Body of pancreas (tissue), 4 donors: ENCODE measurements around the gene BTBD18. TPM values are rescaled to one million over a fixed set of nuclear protein-coding genes. Genes with fewer than 3 reads are reported as not detected.
"Not testable (repeated sequence)": the region's sequence is repeated elsewhere in the genome, so short reads cannot be mapped to it uniquely, and the experiment has no call there.

Experiments
- ATAC-seq: fragments of 150-250 bp; one replicate; pipeline ENCODE4 v1.9.1; 2016
- DNase-seq, 4 donors: peaks; one replicate each; pipeline ENCODE4 v3.0.0-alpha.2; 2019
- H3K27ac ChIP-seq, 4 donors: fragments of 200-600 bp; sonication (generic); 1 replicate in 3 of 4; 2 replicates in 1 of 4; pipeline versions ENCODE4 v1.5.1 to v1.6.1; 2016 to 2019; ENCODE audit warnings: mild to moderate bottlenecking in 1 of 4, mixed read lengths in 1 of 4, moderate library complexity in 1 of 4
- H3K27me3 ChIP-seq, 2 donors: fragments of 200-600 bp; sonication (generic); one replicate each; pipeline ENCODE4 v1.6.0; 2016; ENCODE audit warnings: mild to moderate bottlenecking in 1 of 2
- H3K36me3 ChIP-seq, 2 donors: fragments of 200-600 bp; sonication (generic); replicated peaks in 1 of 2; 2 replicates each; pipeline ENCODE4 v1.5.1; 2016; ENCODE audit warnings: low read depth in 2 of 2; ENCODE audit not compliant: insufficient read depth in 1 of 2
- H3K4me1 ChIP-seq: fragments of 200-600 bp; sonication (generic); one replicate; pipeline ENCODE4 v1.6.0; 2016
- H3K4me3 ChIP-seq, 2 donors: fragments of 200-600 bp; sonication (generic); 1 replicate in 1 of 2; 2 replicates in 1 of 2; pipeline ENCODE4 v1.5.1; 2016 to 2019
- H3K9me3 ChIP-seq, 3 donors: fragments of 200-600 bp; sonication (generic); 1 replicate in 2 of 3; 2 replicates in 1 of 3; pipeline ENCODE4 v1.5.1; 2016
- POLR2A ChIP-seq, 3 donors: fragments of 450-650 bp; IDR thresholded peaks; one replicate each; pipeline ENCODE4 v1.6.1; 2016; ENCODE audit warnings: antibody characterized with exemption in 3 of 3, mild to moderate bottlenecking in 2 of 3
- WGBS, 2 donors: methylation state at CpG; one replicate each; pipeline ENCODE4 v1.1.5; 2017; 5-methylcytosine and 5-hydroxymethylcytosine counted together
- intact Hi-C: fragments of 100-400 bp; cut with DNase I; formaldehyde crosslinking; loops from one replicate; pipeline ENCODE4 v1.15.1; 2023
- total RNA-seq, 2 donors: library from RNA; depleted of rRNA; stranded (reverse); fragments of >200 nt; gene quantifications; one replicate each; pipeline ENCODE4 v1.1.0, GENCODE V29; 2016
- TF ChIP-seq, protein P1 (sequence below), 7 experiments: fragments of 450-650 bp in 4 of 7; fragments of 200-600 bp in 3 of 7; sonication (generic) in 3 of 7; IDR thresholded peaks; one replicate each; pipeline ENCODE4 v1.5.1; 2016 to 2019; ENCODE audit warnings: antibody characterized with exemption in 7 of 7

The BTBD18 gene
- total RNA-seq, 2 donors from 2014 or later = not detected

GRCh38 chr11:57729479-57729878 lies 22.1 kb downstream of the BTBD18 start:
- WGBS, 2 donors = 92 to 96% methylated on average over 7 of the region's 7 CpGs
- Histone ChIP-seq H3K27ac (no peak overlapping the region), H3K9me3 (no peaks in the 10 kb centered on the region), H3K4me1 (no peaks in the 10 kb centered on the region), H3K36me3 (no peaks in the 10 kb centered on the region), H3K27me3 (no peaks in the 10 kb centered on the region), H3K4me3 (no peak overlapping the region)
- DNase-seq = no peak
- no peak for ATAC-seq
- intact Hi-C loops = no loop called here
- TF ChIP-seq, protein P1, sequence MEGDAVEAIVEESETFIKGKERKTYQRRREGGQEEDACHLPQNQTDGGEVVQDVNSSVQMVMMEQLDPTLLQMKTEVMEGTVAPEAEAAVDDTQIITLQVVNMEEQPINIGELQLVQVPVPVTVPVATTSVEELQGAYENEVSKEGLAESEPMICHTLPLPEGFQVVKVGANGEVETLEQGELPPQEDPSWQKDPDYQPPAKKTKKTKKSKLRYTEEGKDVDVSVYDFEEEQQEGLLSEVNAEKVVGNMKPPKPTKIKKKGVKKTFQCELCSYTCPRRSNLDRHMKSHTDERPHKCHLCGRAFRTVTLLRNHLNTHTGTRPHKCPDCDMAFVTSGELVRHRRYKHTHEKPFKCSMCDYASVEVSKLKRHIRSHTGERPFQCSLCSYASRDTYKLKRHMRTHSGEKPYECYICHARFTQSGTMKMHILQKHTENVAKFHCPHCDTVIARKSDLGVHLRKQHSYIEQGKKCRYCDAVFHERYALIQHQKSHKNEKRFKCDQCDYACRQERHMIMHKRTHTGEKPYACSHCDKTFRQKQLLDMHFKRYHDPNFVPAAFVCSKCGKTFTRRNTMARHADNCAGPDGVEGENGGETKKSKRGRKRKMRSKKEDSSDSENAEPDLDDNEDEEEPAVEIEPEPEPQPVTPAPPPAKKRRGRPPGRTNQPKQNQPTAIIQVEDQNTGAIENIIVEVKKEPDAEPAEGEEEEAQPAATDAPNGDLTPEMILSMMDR (IDR thresholded peaks at IDR 0.05) = no peak
- no peak for TF ChIP-seq POLR2A (IDR thresholded peaks at IDR 0.05)

- WGBS, 2 donors = 80 to 81% methylated on average over 7 of the region's 7 CpGs
- no peak overlapping the region for H3K4me3 ChIP-seq
- TF ChIP-seq, protein P1 (IDR thresholded peaks at IDR 0.05) = no peak
- no peak for TF ChIP-seq POLR2A (IDR thresholded peaks at IDR 0.05)
Observed at GRCh38 chr11:57728829-57729228, 22.8 kb downstream of the BTBD18 start.

GRCh38 chr11:57727185-57727584 lies 24.4 kb downstream of the BTBD18 start:
- no peak for TF ChIP-seq POLR2A (IDR thresholded peaks at IDR 0.05)
- TF ChIP-seq, protein P1 (IDR thresholded peaks at IDR 0.05) = no peak
- intact Hi-C loops = no loop called here
- Histone ChIP-seq H3K27me3 (no peaks in the 10 kb centered on the region), H3K9me3 (no peaks in the 10 kb centered on the region), H3K4me1 (no peaks in the 10 kb centered on the region), H3K36me3 (no peaks in the 10 kb centered on the region), H3K4me3 (no peak overlapping the region), H3K27ac (no peak overlapping the region)
- ATAC-seq (no peak), DNase-seq (no peak)
- WGBS, 2 donors = 76 to 77% methylated on average over 2 of the region's 2 CpGs

More at GRCh38 chr11:57728829-57729228, 22.8 kb downstream of the BTBD18 start:
- DNase-seq (no peak), ATAC-seq (no peak)
- Histone ChIP-seq H3K4me1 (no peaks in the 10 kb centered on the region), H3K9me3 (no peaks in the 10 kb centered on the region), H3K36me3 (no peaks in the 10 kb centered on the region), H3K27ac (no peak overlapping the region), H3K27me3 (no peaks in the 10 kb centered on the region)
- intact Hi-C loops = no loop called here

GRCh38 chr11:57716726-57717125 lies 34.9 kb downstream of the BTBD18 start:
- intact Hi-C loops = loop anchor here (10.0 kb wide), 1 partner anchor 52 kb away; the partner anchor contains the start of gene ZDHHC5
- WGBS, 2 donors = no CpG with 5 or more reads among the region's 34 CpGs
- not testable (repeated sequence) for H3K9me3 ChIP-seq

GRCh38 chr11:57713835-57714234 lies 37.8 kb downstream of the BTBD18 start:
- 94 to 97% methylated on average over 2 of the region's 2 CpGs for WGBS, 2 donors
- H3K4me1 ChIP-seq = peaks cover 40% of the 10 kb centered on the region
- H3K27me3 ChIP-seq = no peaks in the 10 kb centered on the region
- H3K4me3 ChIP-seq = no peak overlapping the region
- DNase-seq (no peak), ATAC-seq (no peak)
- no peaks in the 10 kb centered on the region for H3K36me3 ChIP-seq
- intact Hi-C loops = loop anchor here (10.0 kb wide), 1 partner anchor 49 kb away; the partner anchor contains the start of gene ZDHHC5
- no peak overlapping the region for H3K27ac ChIP-seq
- no peaks in the 10 kb centered on the region for H3K9me3 ChIP-seq
- TF ChIP-seq, protein P1 (IDR thresholded peaks at IDR 0.05) = no peak
- TF ChIP-seq POLR2A (IDR thresholded peaks at IDR 0.05) = no peak

More at GRCh38 chr11:57716726-57717125, 34.9 kb downstream of the BTBD18 start:
- H3K27me3 ChIP-seq, H3K27ac ChIP-seq, DNase-seq, ATAC-seq, H3K36me3 ChIP-seq, H3K4me3 ChIP-seq: not testable (repeated sequence)
- H3K4me1 ChIP-seq = peaks cover 21% of the 10 kb centered on the region
